Measurements from ENCODE around the gene SFTPA2.
"Not testable (repeated sequence)": the region's sequence is repeated elsewhere in the genome, so short reads cannot be mapped to it uniquely, and the experiment has no call there.

GRCh38 chr10:79538311-79538710 lies 21.9 kb downstream of the SFTPA2 start:
- TF ChIP-seq, protein P1, sequence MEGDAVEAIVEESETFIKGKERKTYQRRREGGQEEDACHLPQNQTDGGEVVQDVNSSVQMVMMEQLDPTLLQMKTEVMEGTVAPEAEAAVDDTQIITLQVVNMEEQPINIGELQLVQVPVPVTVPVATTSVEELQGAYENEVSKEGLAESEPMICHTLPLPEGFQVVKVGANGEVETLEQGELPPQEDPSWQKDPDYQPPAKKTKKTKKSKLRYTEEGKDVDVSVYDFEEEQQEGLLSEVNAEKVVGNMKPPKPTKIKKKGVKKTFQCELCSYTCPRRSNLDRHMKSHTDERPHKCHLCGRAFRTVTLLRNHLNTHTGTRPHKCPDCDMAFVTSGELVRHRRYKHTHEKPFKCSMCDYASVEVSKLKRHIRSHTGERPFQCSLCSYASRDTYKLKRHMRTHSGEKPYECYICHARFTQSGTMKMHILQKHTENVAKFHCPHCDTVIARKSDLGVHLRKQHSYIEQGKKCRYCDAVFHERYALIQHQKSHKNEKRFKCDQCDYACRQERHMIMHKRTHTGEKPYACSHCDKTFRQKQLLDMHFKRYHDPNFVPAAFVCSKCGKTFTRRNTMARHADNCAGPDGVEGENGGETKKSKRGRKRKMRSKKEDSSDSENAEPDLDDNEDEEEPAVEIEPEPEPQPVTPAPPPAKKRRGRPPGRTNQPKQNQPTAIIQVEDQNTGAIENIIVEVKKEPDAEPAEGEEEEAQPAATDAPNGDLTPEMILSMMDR (IDR thresholded peaks at IDR 0.05; ENCODE audit: poor library complexity) = not testable (repeated sequence)
- TF ChIP-seq EZH2 (IDR thresholded peaks at IDR 0.05; ENCODE audit: borderline replicate concordance) = not testable (repeated sequence)

Data from hepatocyte (in vitro differentiated cells).